Posterior cingulate gyrus (tissue), 11 donors: ENCODE measurements around the gene HMGCS2.
"Not testable (repeated sequence)": the region's sequence is repeated elsewhere in the genome, so short reads cannot be mapped to it uniquely, and the experiment has no call there.

ENCODE experiments used
- DNase-seq, 10 donors: peaks; one replicate each; pipeline versions ENCODE4 v3.0.0 to v3.0.0-alpha.2; 2020 to 2021; ENCODE audit warnings: mixed read lengths in 3 of 10
- intact Hi-C: fragments of 100-400 bp; cut with DNase I; formaldehyde crosslinking; loops from one replicate; pipeline ENCODE4 v1.15.1; 2023

The HMGCS2 gene

GRCh38 chr1:119712342-119713038 lies 56.2 kb downstream of the HMGCS2 start:
- intact Hi-C loops, result no loop called here
- peak; percentile 37 to 92 (median 58) for DNase-seq

DNA sequence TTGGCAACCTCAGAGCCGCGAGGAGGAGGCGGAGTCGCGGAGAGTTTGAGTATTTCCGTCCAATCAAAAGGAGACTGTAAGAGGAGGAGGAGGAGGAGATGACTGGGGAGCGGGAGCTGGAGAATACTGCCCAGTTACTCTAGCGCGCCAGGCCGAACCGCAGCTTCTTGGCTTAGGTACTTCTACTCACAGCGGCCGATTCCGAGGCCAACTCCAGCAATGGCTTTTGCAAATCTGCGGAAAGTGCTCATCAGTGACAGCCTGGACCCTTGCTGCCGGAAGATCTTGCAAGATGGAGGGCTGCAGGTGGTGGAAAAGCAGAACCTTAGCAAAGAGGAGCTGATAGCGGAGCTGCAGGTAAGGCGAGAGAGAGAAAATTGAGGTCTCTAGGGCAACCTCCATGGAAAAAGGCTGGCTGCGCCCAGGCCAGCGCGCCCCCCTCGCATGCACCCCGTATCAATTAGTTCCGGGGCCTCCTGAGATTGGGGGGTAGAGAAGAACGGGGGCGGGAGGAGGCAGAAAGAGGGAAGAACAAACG lies 56.8 kb downstream of the HMGCS2 start, which contains the start of gene PHGDH:
PHGDH (plus strand) TSS at position 131 of the 538 bp plus-strand sequence; CDS start at position 220, 89 bp downstream.
- intact Hi-C loops, result no loop called here
- peak; percentile 48 to 94 (median 54) for DNase-seq

GRCh38 chr1:119711356-119711803 lies 57.3 kb downstream of the HMGCS2 start:
- intact Hi-C loops, DNase-seq: not testable (repeated sequence)

- intact Hi-C loops, DNase-seq: not testable (repeated sequence)
These were observed 62.1 kb downstream of the HMGCS2 start for GRCh38 chr1:119706599-119706998.

- intact Hi-C loops, result no loop called here
- no peak for DNase-seq
These were observed 64.8 kb downstream of the HMGCS2 start for GRCh38 chr1:119703666-119704450.

DNA sequence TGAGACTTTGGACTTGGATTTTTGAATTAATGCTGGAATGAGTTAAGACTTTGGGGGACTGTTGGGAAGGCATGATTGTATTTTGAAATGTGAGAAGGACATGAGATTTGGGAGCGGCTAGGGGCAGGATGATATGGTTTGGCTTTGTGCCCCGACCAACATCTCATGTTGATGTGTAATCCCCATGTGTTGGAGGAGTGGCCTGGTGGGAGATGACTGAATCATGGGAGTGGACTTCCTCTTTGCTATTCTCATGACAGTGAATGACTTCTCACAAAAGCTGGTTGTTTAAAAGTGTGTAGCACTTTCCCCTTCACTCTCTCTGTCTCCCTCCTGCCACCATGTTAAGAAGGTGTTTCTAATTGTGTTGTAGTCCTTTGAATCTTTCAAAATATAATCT lies 66.3 kb downstream of the HMGCS2 start:
- no peak for DNase-seq
- intact Hi-C loops, result no loop called here

DNA sequence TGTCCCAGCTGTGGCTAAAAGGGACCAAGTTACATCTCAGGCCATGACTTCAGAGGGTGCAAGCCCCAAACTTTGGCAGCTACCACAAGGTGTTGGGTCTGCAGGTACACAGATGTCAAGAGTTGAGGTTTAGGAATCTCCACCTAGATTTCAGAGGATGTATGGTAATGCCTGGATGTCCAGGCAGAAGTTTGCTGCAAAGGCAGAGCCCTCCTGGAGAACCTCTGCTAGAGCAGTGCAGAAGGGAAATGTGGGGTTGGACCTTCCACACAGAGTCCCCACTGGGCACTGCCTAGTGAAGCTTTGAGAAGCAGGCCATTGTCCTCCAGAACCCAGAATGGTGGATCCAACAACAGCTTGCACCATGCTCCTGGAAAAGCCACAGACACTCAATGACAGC lies 67.0 kb downstream of the HMGCS2 start:
- no peak for DNase-seq

GRCh38 chr1:119700326-119700725 lies 68.4 kb downstream of the HMGCS2 start:
- DNase-seq, result no peak
- intact Hi-C loops, result no loop called here

More for the DNA sequence above, 67.0 kb downstream of the HMGCS2 start:
- intact Hi-C loops, result no loop called here
